Fibroblast of lung (primary cell): Measurements from ENCODE around the gene CLEC16A. TPM values are rescaled to one million over a fixed set of nuclear protein-coding genes. Genes with fewer than 3 reads are reported as not detected.

Experiments
- DNase-seq, 2 donors: peaks; one replicate each; pipeline versions ENCODE4 v3.0.0 to v3.0.0-alpha.2; 2010; ENCODE audit warnings: low read depth in 2 of 2
- H2AFZ ChIP-seq: 2 replicates; pipeline ENCODE4 v1.5.1; 2012; ENCODE audit warnings: low read length, control low read depth, inconsistent platforms
- H3K27ac ChIP-seq: 2 replicates; pipeline ENCODE4 v1.5.1; 2011; ENCODE audit warnings: low read length, control low read depth; ENCODE audit not compliant: insufficient read depth
- H3K27me3 ChIP-seq: 2 replicates; pipeline ENCODE4 v1.5.1; 2011; ENCODE audit warnings: mild to moderate bottlenecking, low read length; ENCODE audit not compliant: control insufficient read depth, insufficient read depth
- H3K36me3 ChIP-seq: 2 replicates; pipeline ENCODE4 v1.5.1; 2011; ENCODE audit warnings: low read length; ENCODE audit not compliant: control insufficient read depth, insufficient read depth
- H3K4me1 ChIP-seq: 2 replicates; pipeline ENCODE4 v1.5.1; 2011; ENCODE audit warnings: low read length; ENCODE audit not compliant: control insufficient read depth, insufficient read depth; ENCODE audit errors: extremely low read depth
- H3K4me2 ChIP-seq: 2 replicates; pipeline ENCODE4 v1.5.1; 2011; ENCODE audit warnings: low read length, control low read depth; ENCODE audit not compliant: insufficient read depth; ENCODE audit errors: extremely low read depth
- H3K4me3 ChIP-seq, 4 experiments: fragments of 200-600 bp in 1 of 4; sonication (generic) in 1 of 4; replicated peaks in 1 of 4; 2 replicates each; pipeline ENCODE4 v1.5.1; 2011 to 2016; ENCODE audit warnings: low read length in 4 of 4, low read depth in 3 of 4, mild to moderate bottlenecking in 3 of 4, control low read depth in 2 of 4, inconsistent platforms in 1 of 4, mixed read lengths in 1 of 4; ENCODE audit not compliant: insufficient read depth in 1 of 4; ENCODE audit errors: control extremely low read depth in 1 of 4
- H3K79me2 ChIP-seq: 2 replicates; pipeline ENCODE4 v1.5.1; 2012; ENCODE audit warnings: mild to moderate bottlenecking, low read length, inconsistent platforms; ENCODE audit not compliant: control insufficient read depth, insufficient read depth
- H3K9ac ChIP-seq: 2 replicates; pipeline ENCODE4 v1.5.1; 2011; ENCODE audit warnings: mild to moderate bottlenecking, low read length, control low read depth; ENCODE audit not compliant: insufficient read depth
- H3K9me3 ChIP-seq: 2 replicates; pipeline ENCODE4 v1.5.1; 2012; ENCODE audit warnings: low read depth, low read length; ENCODE audit not compliant: control insufficient read depth, insufficient read depth
- H4K20me1 ChIP-seq: 2 replicates; pipeline ENCODE4 v1.5.1; 2011; ENCODE audit warnings: low read length; ENCODE audit not compliant: control insufficient read depth, insufficient read depth; ENCODE audit errors: extremely low read depth
- CTCF ChIP-seq, 2 donors: IDR thresholded peaks in 1 of 2; conservative IDR thresholded peaks in 1 of 2; 1 replicate in 1 of 2; 2 replicates in 1 of 2; pipeline ENCODE4 v1.5.1; 2011 to 2012; ENCODE audit warnings: low read length in 2 of 2, control low read depth in 1 of 2, inconsistent platforms in 1 of 2, low read depth in 1 of 2, mild to moderate bottlenecking in 1 of 2
- EZH2 ChIP-seq: IDR thresholded peaks from 2 replicates; pipeline ENCODE4 v1.5.1; 2012; ENCODE audit warnings: low read length, control low read depth, mild to moderate bottlenecking; ENCODE audit errors: missing control alignments
- polyA plus RNA-seq, 2 donors: library from polyadenylated mRNA; depleted of rRNA in 1 of 2; stranded (reverse) in 1 of 2; unstranded in 1 of 2; fragments of >200 nt; gene quantifications; 2 replicates each; pipeline ENCODE4 v1.2.1, GENCODE V29; 2011 to 2012; ENCODE audit warnings: missing spikeins in 1 of 2
- total RNA-seq: library from RNA; depleted of rRNA; stranded (reverse); fragments of >200 nt; gene quantifications from 2 replicates; pipeline ENCODE4 v1.2.1, GENCODE V29; 2014

Gene CLEC16A
- total and polyA plus RNA-seq, 2 donors (not counting 1 experiment from before 2014, with no cell fraction given): 9.1 to 22.0 TPM

GRCh38 chr16:11205754-11206581 is 261.6 kb downstream of the CLEC16A start:
- no peak overlapping the region for H3K27ac ChIP-seq
- peaks cover 2% of the 10 kb centered on the region for H3K9me3 ChIP-seq
- no peaks in the 10 kb centered on the region for H4K20me1 ChIP-seq
- H2AFZ ChIP-seq: peak overlapping the region; percentile 3
- TF ChIP-seq EZH2 (no peak), CTCF (conservative IDR thresholded peaks at IDR 0.05 in 1 of 2, IDR thresholded peaks at IDR 0.05 in 1 of 2; ENCODE audit: low read depth in 1 of 2, low read length in 2 of 2) (no peak)
- no peak overlapping the region for H3K4me2 ChIP-seq
- no peaks in the 10 kb centered on the region for H3K36me3 ChIP-seq
- no peaks in the 10 kb centered on the region for H3K27me3 ChIP-seq
- no peaks in the 10 kb centered on the region for H3K79me2 ChIP-seq
- no peak overlapping the region for H3K4me3 ChIP-seq
- peak; percentile 19 to 41 for DNase-seq
- peaks cover 23% of the 10 kb centered on the region for H3K4me1 ChIP-seq
- H3K9ac ChIP-seq: peak overlapping the region; percentile 16

GRCh38 chr16:11207646-11208045 is 263.3 kb downstream of the CLEC16A start:
- Histone ChIP-seq H3K36me3 (no peaks in the 10 kb centered on the region), H3K27me3 (no peaks in the 10 kb centered on the region), H4K20me1 (no peaks in the 10 kb centered on the region), H3K9me3 (peaks cover 2% of the 10 kb centered on the region), H2AFZ (no peak overlapping the region), H3K9ac (no peak overlapping the region), H3K4me1 (peaks cover 6% of the 10 kb centered on the region), H3K79me2 (no peaks in the 10 kb centered on the region), H3K4me2 (no peak overlapping the region), H3K4me3 (no peak overlapping the region), H3K27ac (no peak overlapping the region)
- no peak for TF ChIP-seq CTCF (conservative IDR thresholded peaks at IDR 0.05 in 1 of 2, IDR thresholded peaks at IDR 0.05 in 1 of 2; ENCODE audit: low read depth in 1 of 2, low read length in 2 of 2)
- TF ChIP-seq EZH2: no peak
- DNase-seq: no peak

DNA sequence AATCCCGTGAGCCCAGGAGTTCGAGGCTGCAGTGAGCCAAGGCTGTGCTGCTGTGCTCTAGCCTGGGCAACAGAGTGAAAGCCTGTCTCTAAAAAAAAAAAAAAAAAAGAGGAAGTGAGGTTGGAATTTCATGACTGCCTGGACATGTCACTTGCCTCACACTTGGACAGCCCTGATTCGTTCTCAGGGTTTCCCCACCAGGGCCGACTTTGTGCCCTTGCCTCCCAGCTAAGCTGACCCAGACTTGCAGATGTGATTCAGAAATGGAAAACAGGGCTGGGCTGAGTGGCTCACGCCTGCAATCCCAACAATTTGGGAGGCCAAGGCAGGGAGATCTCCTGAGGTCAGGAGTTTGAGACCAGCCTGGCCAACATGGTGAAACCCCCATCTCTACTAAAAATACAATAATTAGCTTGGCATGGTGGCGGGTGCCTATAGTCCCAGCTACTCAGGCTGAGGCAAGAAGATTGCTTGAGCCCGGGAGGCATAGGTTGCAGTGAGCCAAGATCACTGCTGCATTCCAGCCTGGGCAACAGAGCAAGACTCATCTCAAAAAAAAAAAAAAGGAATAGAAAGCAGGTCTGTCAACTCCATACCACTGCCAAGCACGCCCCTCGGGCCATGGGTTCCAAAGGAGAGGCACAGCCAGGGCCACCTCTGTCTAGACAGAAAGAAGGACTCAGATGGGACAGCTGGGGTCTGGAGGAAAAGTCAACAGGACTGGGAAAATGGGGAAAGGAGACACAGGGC is 264.7 kb downstream of the CLEC16A start:
- peaks cover 2% of the 10 kb centered on the region for H3K9me3 ChIP-seq
- no peak overlapping the region for H3K4me3 ChIP-seq
- no peak overlapping the region for H3K4me2 ChIP-seq
- TF ChIP-seq EZH2 (no peak), CTCF (conservative IDR thresholded peaks at IDR 0.05 in 1 of 2, IDR thresholded peaks at IDR 0.05 in 1 of 2; ENCODE audit: low read depth in 1 of 2, low read length in 2 of 2) (no peak)
- no peaks in the 10 kb centered on the region for H3K36me3 ChIP-seq
- no peak overlapping the region for H2AFZ ChIP-seq
- peaks cover 5% of the 10 kb centered on the region for H3K4me1 ChIP-seq
- no peak for DNase-seq
- H3K79me2 ChIP-seq: no peaks in the 10 kb centered on the region
- H4K20me1 ChIP-seq: no peaks in the 10 kb centered on the region
- no peaks in the 10 kb centered on the region for H3K27me3 ChIP-seq
- H3K27ac ChIP-seq: no peak overlapping the region
- no peak overlapping the region for H3K9ac ChIP-seq
